Pancreas (tissue), 10 donors: ENCODE data around the gene TLL2. TPM values are rescaled to one million over a fixed set of nuclear protein-coding genes. Genes with fewer than 3 reads are reported as not detected.
A peak's percentile ranks its signal among the peaks of the same experiment; 100 is the strongest.

Experiments
- ATAC-seq, 4 donors: fragments of 200-7000 bp; cut with Tn5 transposase; one replicate each; pipeline versions ENCODE4 v1.8.0 to v1.9.1; 2020; ENCODE audit warnings: mild to moderate bottlenecking in 4 of 4, moderate library complexity in 4 of 4
- DNase-seq, 6 donors: peaks; one replicate each; pipeline ENCODE4 v3.0.0-alpha.2; 2020
- FAIRE-seq: peaks from 2 replicates; lab custom pipeline; 2012; peaks lifted over from hg19 to GRCh38; lab: Jason Lieb, UNC
- H3K27ac ChIP-seq, 4 donors: fragments of 200-600 bp; sonication (generic); 1 replicate in 3 of 4; 2 replicates in 1 of 4; pipeline versions ENCODE4 v1.5.0 to v1.8.0; 2020
- H3K27me3 ChIP-seq, 4 donors: fragments of 200-600 bp; one replicate each; pipeline ENCODE4 v1.8.0; 2021
- H3K36me3 ChIP-seq, 3 donors: fragments of 200-600 bp; sonication (generic) in 1 of 3; one replicate each; pipeline versions ENCODE4 v1.5.0 to v1.8.0; 2020 to 2021
- H3K4me1 ChIP-seq, 3 donors: fragments of 200-600 bp; one replicate each; pipeline ENCODE4 v1.8.0; 2021
- H3K4me3 ChIP-seq, 4 donors: fragments of 200-600 bp; sonication (generic) in 2 of 4; one replicate each; pipeline versions ENCODE4 v1.5.0 to v1.8.0; 2020 to 2021
- H3K9me3 ChIP-seq, 4 donors: fragments of 200-600 bp; one replicate each; pipeline ENCODE4 v1.8.0; 2021
- CTCF ChIP-seq, 4 donors: fragments of 200-600 bp; sonication (generic) in 3 of 4; IDR thresholded peaks; one replicate each; pipeline versions ENCODE4 v1.5.0 to v1.8.0; 2021; ENCODE audit warnings: antibody characterized with exemption in 4 of 4
- WGBS, 2 donors: extraction: QIAGEN DNeasy Blood & Tissue Kit; methylation state at CpG; one replicate each; pipeline ENCODE4 v1.1.7; 2013; 5-methylcytosine and 5-hydroxymethylcytosine counted together
- intact Hi-C, 3 donors: fragments of 100-400 bp; cut with DNase I; formaldehyde crosslinking; loops; one replicate each; pipeline versions ENCODE4 v1.11.1 to v1.14.2; 2022
- polyA plus RNA-seq, 2 donors: library from polyadenylated mRNA; stranded (reverse); fragments of 200-250 nt; gene quantifications; one replicate each; pipeline ENCODE4 v1.2.3, GENCODE V29; 2013
- total RNA-seq, 6 donors: library from RNA; stranded (reverse); fragmentation: NEBNext Ultra II Directional in 4 of 6; extraction: Animal tissue kit (Norgen Biotek cat#: 25700) in 4 of 6; gene quantifications; one replicate each; pipeline versions ENCODE4 v1.2.1 to v1.2.4, GENCODE V29; 2021 to 2023
- donor health status: healthy with polysubstance abuse.
- donor health status: DM: no; HTN: no; CAD: no; lungs with moderate emphysema.
- donor health status: DM: no; HTN: no; CAD: no.
- donor health status: control.
- donor health status: control.
- donor health status: Bipolar disorder and iron deficiency.
- donor health status: DM: yes; HTN: yes; CAD: no.
- donor health status: DM: no; HTN: no; CAD: no.
- donor health status: DM: no; HTN: no; CAD: no.
- donor health status: DM: yes; HTN: yes; CAD: no.

Gene TLL2
- total and polyA plus RNA-seq, 8 donors, result 0.14 to 0.97 (median 0.27) TPM

GRCh38 chr10:96377816-96378294, 135.9 kb downstream of the TLL2 start:
- no peak overlapping the region for H3K27ac ChIP-seq
- H3K27me3 ChIP-seq, result no peaks in the 10 kb centered on the region
- no peak overlapping the region for H3K4me3 ChIP-seq
- DNase-seq (no peak), ATAC-seq (no peak), FAIRE-seq (no peak)
- no peak for TF ChIP-seq CTCF (IDR thresholded peaks at IDR 0.05)
- no peaks in the 10 kb centered on the region for H3K9me3 ChIP-seq
- intact Hi-C loops, result no loop called here
- H3K4me1 ChIP-seq, result no peaks in the 10 kb centered on the region
- no peaks in the 10 kb centered on the region for H3K36me3 ChIP-seq
- 79 to 80% methylated on average over 6 of the region's 6 CpGs for WGBS, 2 donors

- Histone ChIP-seq H3K36me3 (no peaks in the 10 kb centered on the region), H3K27me3 (no peaks in the 10 kb centered on the region), H3K4me1 (no peaks in the 10 kb centered on the region), H3K9me3 (no peaks in the 10 kb centered on the region), H3K4me3 (no peak overlapping the region), H3K27ac (no peak overlapping the region)
- intact Hi-C loops, result no loop called here
- no peak for ATAC-seq
- FAIRE-seq, result no peak
- WGBS, 2 donors, result 69 to 72% methylated on average over 7 of the region's 7 CpGs
- DNase-seq, result no peak
- TF ChIP-seq CTCF (IDR thresholded peaks at IDR 0.05), result no peak
Observed at GRCh38 chr10:96376483-96376882, 137.2 kb downstream of the TLL2 start.

GRCh38 chr10:96374985-96375830, 138.5 kb downstream of the TLL2 start:
- intact Hi-C loops, result no loop called here
- FAIRE-seq, result peak; percentile 60
- peak; percentile 79 to 93 (median 90) for DNase-seq
- WGBS, 2 donors, result 6 to 7% methylated on average over 36 of the region's 36 CpGs
- no peaks in the 10 kb centered on the region for H3K4me1 ChIP-seq
- no peaks in the 10 kb centered on the region for H3K36me3 ChIP-seq
- ATAC-seq, result peak; percentile 89 to 98 (median 97)
- no peak overlapping the region for H3K27ac ChIP-seq
- H3K9me3 ChIP-seq, result no peaks in the 10 kb centered on the region
- TF ChIP-seq CTCF (IDR thresholded peaks at IDR 0.05), result peak; percentile 90 to 97 (median 97)
- H3K27me3 ChIP-seq, result no peaks in the 10 kb centered on the region
- peak overlapping the region in 3 of 4 donors; percentile 22 to 53 (median 37) for H3K4me3 ChIP-seq

GRCh38 chr10:96374639-96374984, 139.1 kb downstream of the TLL2 start:
- TF ChIP-seq CTCF (IDR thresholded peaks at IDR 0.05), result no peak
- Histone ChIP-seq H3K9me3 (no peaks in the 10 kb centered on the region), H3K36me3 (no peaks in the 10 kb centered on the region), H3K4me3 (peak overlapping the region in 2 of 4 donors; percentile 37 to 53), H3K27ac (no peak overlapping the region), H3K4me1 (no peaks in the 10 kb centered on the region), H3K27me3 (no peaks in the 10 kb centered on the region)
- intact Hi-C loops, result no loop called here
- DNase-seq (no peak), ATAC-seq (peak in 1 of 4 donors; percentile 9), FAIRE-seq (no peak)
- WGBS, 2 donors, result 24 to 26% methylated on average over 8 to 9 of the region's 9 CpGs

GRCh38 chr10:96374004-96374403, 139.7 kb downstream of the TLL2 start:
- Histone ChIP-seq H3K27ac (no peak overlapping the region), H3K27me3 (no peaks in the 10 kb centered on the region), H3K9me3 (no peaks in the 10 kb centered on the region), H3K4me1 (no peaks in the 10 kb centered on the region), H3K4me3 (no peak overlapping the region), H3K36me3 (no peaks in the 10 kb centered on the region)
- ATAC-seq, result no peak
- FAIRE-seq, result no peak
- intact Hi-C loops, result no loop called here
- TF ChIP-seq CTCF (IDR thresholded peaks at IDR 0.05), result no peak
- 82 to 90% methylated on average over 5 of the region's 5 CpGs for WGBS, 2 donors
- no peak for DNase-seq
